SK-N-SH treated with all-trans-retinoic acid at 6 μM for 48 hours (cell line): Measurements from ENCODE around the gene PLXNC1.

Source experiments
- GLIS3 ChIP-seq: fragments of 250-450 bp; sonication (Bioruptor Pico); IDR thresholded peaks from 2 replicates; pipeline ENCODE4 v1.5.0; 2020; ENCODE audit warnings: mild to moderate bottlenecking, moderate library complexity
- PPARA ChIP-seq: fragments of 250-450 bp; sonication (Bioruptor Pico); IDR thresholded peaks from 2 replicates; pipeline ENCODE4 v1.5.0; 2020; ENCODE audit warnings: mild to moderate bottlenecking, borderline replicate concordance
- TCF4 ChIP-seq: fragments of 250-450 bp; sonication (Bioruptor Pico); IDR thresholded peaks from 2 replicates; pipeline ENCODE4 v1.8.0; 2021; ENCODE audit warnings: mild to moderate bottlenecking, moderate library complexity, borderline replicate concordance
- ZFP30 ChIP-seq: fragments of 450-650 bp; formaldehyde crosslinking; IDR thresholded peaks from 2 replicates; pipeline ENCODE4 v1.5.0; 2022; ENCODE audit warnings: mild to moderate bottlenecking, moderate library complexity
- ZNF70 ChIP-seq: fragments of 450-650 bp; formaldehyde crosslinking; IDR thresholded peaks from 2 replicates; pipeline ENCODE4 v1.5.0; 2020; ENCODE audit warnings: mild to moderate bottlenecking, moderate library complexity
- ZNF8 ChIP-seq: fragments of 450-650 bp; formaldehyde crosslinking; IDR thresholded peaks from 2 replicates; pipeline ENCODE4 v1.5.0; 2020; ENCODE audit warnings: mild to moderate bottlenecking, moderate library complexity
- TF ChIP-seq, protein P1 (sequence below): fragments of 250-450 bp; sonication (Bioruptor Pico); IDR thresholded peaks from 2 replicates; pipeline ENCODE4 v1.8.0; 2020; ENCODE audit warnings: mild to moderate bottlenecking, moderate library complexity, borderline replicate concordance
- TF ChIP-seq, protein P2 (sequence below): fragments of 250-450 bp; sonication (Bioruptor Pico); IDR thresholded peaks from 2 replicates; pipeline ENCODE4 v1.5.0; 2020; ENCODE audit warnings: mild to moderate bottlenecking, moderate library complexity
- TF ChIP-seq, protein P3 (sequence below): fragments of 250-450 bp; sonication (Bioruptor Pico); IDR thresholded peaks from 2 replicates; pipeline ENCODE4 v1.8.0; 2021; ENCODE audit warnings: low read depth, mild to moderate bottlenecking, moderate library complexity, borderline replicate concordance

DNA sequence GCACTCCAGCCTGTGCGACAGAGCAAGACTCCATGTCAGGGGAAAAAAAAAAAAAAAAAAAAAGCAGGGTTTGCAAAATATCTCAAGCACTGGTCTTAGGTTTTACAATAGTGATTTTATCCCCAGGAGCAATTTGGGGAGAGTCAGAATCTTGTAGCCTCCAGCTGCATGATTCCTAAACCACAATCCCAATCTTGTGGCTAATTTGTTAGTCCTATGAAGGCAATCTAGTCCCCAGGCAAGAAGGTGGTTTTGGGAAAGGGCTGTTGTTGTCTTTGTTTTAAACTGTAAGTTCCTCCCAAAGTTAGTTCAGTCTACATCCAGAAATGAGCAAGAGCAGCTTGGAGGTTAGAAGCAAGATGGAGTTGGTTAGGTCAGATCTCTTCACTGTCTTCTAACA is 135.7 kb downstream of the PLXNC1 start:
- TF ChIP-seq, protein P1, sequence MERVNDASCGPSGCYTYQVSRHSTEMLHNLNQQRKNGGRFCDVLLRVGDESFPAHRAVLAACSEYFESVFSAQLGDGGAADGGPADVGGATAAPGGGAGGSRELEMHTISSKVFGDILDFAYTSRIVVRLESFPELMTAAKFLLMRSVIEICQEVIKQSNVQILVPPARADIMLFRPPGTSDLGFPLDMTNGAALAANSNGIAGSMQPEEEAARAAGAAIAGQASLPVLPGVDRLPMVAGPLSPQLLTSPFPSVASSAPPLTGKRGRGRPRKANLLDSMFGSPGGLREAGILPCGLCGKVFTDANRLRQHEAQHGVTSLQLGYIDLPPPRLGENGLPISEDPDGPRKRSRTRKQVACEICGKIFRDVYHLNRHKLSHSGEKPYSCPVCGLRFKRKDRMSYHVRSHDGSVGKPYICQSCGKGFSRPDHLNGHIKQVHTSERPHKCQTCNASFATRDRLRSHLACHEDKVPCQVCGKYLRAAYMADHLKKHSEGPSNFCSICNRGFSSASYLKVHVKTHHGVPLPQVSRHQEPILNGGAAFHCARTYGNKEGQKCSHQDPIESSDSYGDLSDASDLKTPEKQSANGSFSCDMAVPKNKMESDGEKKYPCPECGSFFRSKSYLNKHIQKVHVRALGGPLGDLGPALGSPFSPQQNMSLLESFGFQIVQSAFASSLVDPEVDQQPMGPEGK (CRISPR knock-in tag) = no peak
- TF ChIP-seq, protein P2, sequence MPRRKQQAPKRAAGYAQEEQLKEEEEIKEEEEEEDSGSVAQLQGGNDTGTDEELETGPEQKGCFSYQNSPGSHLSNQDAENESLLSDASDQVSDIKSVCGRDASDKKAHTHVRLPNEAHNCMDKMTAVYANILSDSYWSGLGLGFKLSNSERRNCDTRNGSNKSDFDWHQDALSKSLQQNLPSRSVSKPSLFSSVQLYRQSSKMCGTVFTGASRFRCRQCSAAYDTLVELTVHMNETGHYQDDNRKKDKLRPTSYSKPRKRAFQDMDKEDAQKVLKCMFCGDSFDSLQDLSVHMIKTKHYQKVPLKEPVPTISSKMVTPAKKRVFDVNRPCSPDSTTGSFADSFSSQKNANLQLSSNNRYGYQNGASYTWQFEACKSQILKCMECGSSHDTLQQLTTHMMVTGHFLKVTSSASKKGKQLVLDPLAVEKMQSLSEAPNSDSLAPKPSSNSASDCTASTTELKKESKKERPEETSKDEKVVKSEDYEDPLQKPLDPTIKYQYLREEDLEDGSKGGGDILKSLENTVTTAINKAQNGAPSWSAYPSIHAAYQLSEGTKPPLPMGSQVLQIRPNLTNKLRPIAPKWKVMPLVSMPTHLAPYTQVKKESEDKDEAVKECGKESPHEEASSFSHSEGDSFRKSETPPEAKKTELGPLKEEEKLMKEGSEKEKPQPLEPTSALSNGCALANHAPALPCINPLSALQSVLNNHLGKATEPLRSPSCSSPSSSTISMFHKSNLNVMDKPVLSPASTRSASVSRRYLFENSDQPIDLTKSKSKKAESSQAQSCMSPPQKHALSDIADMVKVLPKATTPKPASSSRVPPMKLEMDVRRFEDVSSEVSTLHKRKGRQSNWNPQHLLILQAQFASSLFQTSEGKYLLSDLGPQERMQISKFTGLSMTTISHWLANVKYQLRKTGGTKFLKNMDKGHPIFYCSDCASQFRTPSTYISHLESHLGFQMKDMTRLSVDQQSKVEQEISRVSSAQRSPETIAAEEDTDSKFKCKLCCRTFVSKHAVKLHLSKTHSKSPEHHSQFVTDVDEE = no peak
- TF ChIP-seq TCF4 (no peak), GLIS3 (CRISPR knock-in tag) (no peak), ZFP30 (CRISPR knock-in tag) (no peak), ZNF70 (CRISPR knock-in tag) (no peak), ZNF8 (CRISPR knock-in tag) (no peak), PPARA (CRISPR knock-in tag) (no peak)
- TF ChIP-seq, protein P3, sequence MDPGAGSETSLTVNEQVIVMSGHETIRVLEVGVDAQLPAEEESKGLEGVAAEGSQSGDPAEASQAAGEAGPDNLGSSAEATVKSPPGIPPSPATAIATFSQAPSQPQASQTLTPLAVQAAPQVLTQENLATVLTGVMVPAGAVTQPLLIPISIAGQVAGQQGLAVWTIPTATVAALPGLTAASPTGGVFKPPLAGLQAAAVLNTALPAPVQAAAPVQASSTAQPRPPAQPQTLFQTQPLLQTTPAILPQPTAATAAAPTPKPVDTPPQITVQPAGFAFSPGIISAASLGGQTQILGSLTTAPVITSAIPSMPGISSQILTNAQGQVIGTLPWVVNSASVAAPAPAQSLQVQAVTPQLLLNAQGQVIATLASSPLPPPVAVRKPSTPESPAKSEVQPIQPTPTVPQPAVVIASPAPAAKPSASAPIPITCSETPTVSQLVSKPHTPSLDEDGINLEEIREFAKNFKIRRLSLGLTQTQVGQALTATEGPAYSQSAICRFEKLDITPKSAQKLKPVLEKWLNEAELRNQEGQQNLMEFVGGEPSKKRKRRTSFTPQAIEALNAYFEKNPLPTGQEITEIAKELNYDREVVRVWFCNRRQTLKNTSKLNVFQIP = no peak
